SK-N-MC (cell line): ENCODE measurements around the gene PCNX2.

Source experiments
- EZH2 ChIP-seq: fragments of 200-600 bp; sonication (generic); IDR thresholded peaks from one replicate; pipeline ENCODE4 v1.6.1; 2017; ENCODE audit warnings: antibody characterized with exemption
- FOXP2 ChIP-seq: optimal IDR thresholded peaks from 2 replicates; pipeline ENCODE3; 2011; ENCODE audit warnings: mild to moderate bottlenecking, moderate library complexity; ENCODE audit not compliant: insufficient read depth; ENCODE audit errors: extremely low read length, control extremely low read depth
- POLR2AphosphoS5 ChIP-seq: IDR thresholded peaks from 2 replicates; pipeline ENCODE4 v1.6.1; 2012; ENCODE audit warnings: mild to moderate bottlenecking, low read depth, low read length, borderline replicate concordance

- TF ChIP-seq POLR2AphosphoS5: no peak
- TF ChIP-seq EZH2: no peak
- no peak for TF ChIP-seq FOXP2
These were observed 114.7 kb downstream of the PCNX2 start for GRCh38 chr1:233180641-233181364.
